Mesenteric fat pad (tissue), 1 donor: ENCODE measurements around the gene SSB. TPM values are rescaled to one million over a fixed set of nuclear protein-coding genes. Genes with fewer than 3 reads are reported as not detected.
"Not testable (repeated sequence)": the region's sequence is repeated elsewhere in the genome, so short reads cannot be mapped to it uniquely, and the experiment has no call there.

ENCODE experiments used
- DNase-seq: peaks from one replicate; pipeline ENCODE4 v3.0.0-alpha.2; 2020; ENCODE audit warnings: low spot score
- long read RNA-seq: library from polyadenylated mRNA; unstranded; transcript quantifications from one replicate; pipeline ENCODE4 v2.0.0, GENCODE V29; 2020
- total RNA-seq: library from RNA; stranded (reverse); fragmentation: NEBNext Ultra II Directional; extraction: Animal tissue kit (Norgen Biotek cat#: 25700); gene quantifications from one replicate; pipeline ENCODE4 v1.2.1, GENCODE V29; 2021
- donor health status: DM: yes; HTN: yes; CAD: no.

Gene SSB
- 184 TPM for total RNA-seq
- long read RNA-seq, transcript SSB-201 (12 exons, 1,709 nt): major isoform, 34 of 148 reads
- long read RNA-seq, partial matches to known transcripts: 84 of 148 reads
- long read RNA-seq, other reads (novel, unspliced or antisense): 26 of 148 reads

- peak; percentile 95 for DNase-seq
Observed at GRCh38 chr2:169798718-169799592, at the start of gene SSB. SSB (plus strand) TSS chr2:169798871; CDS start chr2:169800961, 2,090 bp downstream.

GRCh38 chr2:169752752-169753151 lies 45.9 kb upstream of the SSB start:
- no peak for DNase-seq

GRCh38 chr2:169755083-169755870 lies 43.4 kb upstream of the SSB start:
- no peak for DNase-seq

GRCh38 chr2:169756342-169756741 lies 42.3 kb upstream of the SSB start:
- no peak for DNase-seq

- no peak for DNase-seq
Observed at GRCh38 chr2:169757356-169757755, 41.3 kb upstream of the SSB start.

- DNase-seq: no peak
Observed at GRCh38 chr2:169757778-169758177, 40.9 kb upstream of the SSB start.

GRCh38 chr2:169759987-169760386 lies 38.7 kb upstream of the SSB start:
- DNase-seq: no peak

GRCh38 chr2:169760798-169761197 lies 37.9 kb upstream of the SSB start:
- not testable (repeated sequence) for DNase-seq

GRCh38 chr2:169761251-169761969 lies 37.3 kb upstream of the SSB start:
- DNase-seq: no peak

GRCh38 chr2:169761970-169762292 lies 36.7 kb upstream of the SSB start:
- no peak for DNase-seq

GRCh38 chr2:169765523-169765922 lies 33.1 kb upstream of the SSB start:
- no peak for DNase-seq

GRCh38 chr2:169767243-169767888 lies 31.3 kb upstream of the SSB start:
- no peak for DNase-seq

GRCh38 chr2:169768262-169768995 lies 30.2 kb upstream of the SSB start:
- no peak for DNase-seq

GRCh38 chr2:169771021-169771420 lies 27.6 kb upstream of the SSB start:
- no peak for DNase-seq

GRCh38 chr2:169771612-169772011 lies 27.1 kb upstream of the SSB start:
- no peak for DNase-seq

- no peak for DNase-seq
Observed at GRCh38 chr2:169772651-169773050, 26.0 kb upstream of the SSB start.

GRCh38 chr2:169775354-169775753 lies 23.3 kb upstream of the SSB start:
- no peak for DNase-seq

GRCh38 chr2:169775765-169776164 lies 22.9 kb upstream of the SSB start:
- DNase-seq: no peak

GRCh38 chr2:169776252-169776761 lies 22.4 kb upstream of the SSB start:
- DNase-seq: no peak

- DNase-seq: no peak
Observed at GRCh38 chr2:169778446-169778845, 20.2 kb upstream of the SSB start.
